Right hindlimb (tissue), 1 donor: ENCODE data around the gene OCA2.

ENCODE experiments used
- DNase-seq: peaks from one replicate; pipeline ENCODE4 v3.0.0-alpha.2; 2018

OCA2 gene

GRCh38 chr15:27805261-27806220, 293.6 kb downstream of the OCA2 start:
- no peak for DNase-seq

GRCh38 chr15:27804569-27805260, 294.4 kb downstream of the OCA2 start:
- DNase-seq = no peak

- no peak for DNase-seq
Measured at GRCh38 chr15:27798807-27799206, 300.3 kb downstream of the OCA2 start.

GRCh38 chr15:27797765-27798164, 301.4 kb downstream of the OCA2 start:
- DNase-seq = no peak

GRCh38 chr15:27796405-27797320, 302.5 kb downstream of the OCA2 start:
- no peak for DNase-seq

- DNase-seq = no peak
Measured at GRCh38 chr15:27792756-27793264, 306.3 kb downstream of the OCA2 start.

- DNase-seq = no peak
Measured at GRCh38 chr15:27790270-27790669, 308.8 kb downstream of the OCA2 start.

- no peak for DNase-seq
Measured at GRCh38 chr15:27787931-27788330, 311.2 kb downstream of the OCA2 start.

- no peak for DNase-seq
Measured at GRCh38 chr15:27784107-27784506, 315.0 kb downstream of the OCA2 start.

GRCh38 chr15:27783678-27784077, 315.4 kb downstream of the OCA2 start:
- DNase-seq = no peak

- DNase-seq = no peak
Measured at GRCh38 chr15:27782125-27782524, 317.0 kb downstream of the OCA2 start.

- no peak for DNase-seq
Measured at GRCh38 chr15:27776501-27776900, 322.6 kb downstream of the OCA2 start.

GRCh38 chr15:27774638-27775037, 324.5 kb downstream of the OCA2 start:
- no peak for DNase-seq

GRCh38 chr15:27774191-27774590, 324.9 kb downstream of the OCA2 start:
- DNase-seq = no peak

- DNase-seq = no peak
Measured at GRCh38 chr15:27771892-27772291, 327.2 kb downstream of the OCA2 start.

- no peak for DNase-seq
Measured at GRCh38 chr15:27770769-27771554, 328.2 kb downstream of the OCA2 start.

GRCh38 chr15:27770086-27770607, 329.0 kb downstream of the OCA2 start:
- no peak for DNase-seq

GRCh38 chr15:27769652-27770051, 329.5 kb downstream of the OCA2 start:
- DNase-seq = no peak

GRCh38 chr15:27768732-27769475, 330.2 kb downstream of the OCA2 start:
- no peak for DNase-seq

- DNase-seq = no peak
Measured at GRCh38 chr15:27767918-27768640, 331.0 kb downstream of the OCA2 start.
